GM18867 (cell line): ENCODE results near the gene FUCA1.
"Not testable (repeated sequence)": the region's sequence is repeated elsewhere in the genome, so short reads cannot be mapped to it uniquely, and the experiment has no call there.

Experiments
- ATAC-seq: cut with Tn5 transposase; IDR thresholded peaks from one replicate; pipeline ENCODE4 v1.9.1; 2021; ENCODE audit warnings: mild to moderate bottlenecking, moderate library complexity; ENCODE audit not compliant: unreplicated experiment

FUCA1 gene

GRCh38 chr1:23803674-23804073 lies 64.4 kb downstream of the FUCA1 start:
- ATAC-seq = no peak

DNA sequence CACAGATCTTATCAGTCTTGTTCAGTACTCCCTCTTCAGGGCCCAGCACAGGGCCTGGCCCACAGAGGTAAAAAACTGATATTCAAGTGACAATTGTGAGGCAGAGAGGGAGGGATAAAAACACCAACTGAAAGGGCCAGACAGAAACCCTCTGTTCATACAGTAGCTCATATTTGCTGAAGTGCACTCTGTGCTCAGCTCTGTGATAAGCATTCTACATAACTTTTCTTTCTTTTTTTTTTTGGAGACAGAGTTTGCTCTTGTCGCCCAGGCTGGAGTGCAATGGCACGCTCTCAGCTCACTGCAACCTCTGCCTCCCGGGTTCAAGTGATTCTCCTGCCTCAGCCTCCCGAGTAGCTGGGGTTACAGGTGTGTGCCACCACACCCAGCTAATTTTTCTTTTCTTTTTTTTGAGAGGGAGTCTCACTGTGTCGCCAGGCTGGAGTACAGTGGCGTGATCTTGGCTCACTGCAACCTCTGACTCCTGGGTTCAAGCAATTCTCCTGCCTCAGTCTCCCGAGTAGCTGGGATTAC lies 65.2 kb downstream of the FUCA1 start:
- ATAC-seq = not testable (repeated sequence)

GRCh38 chr1:23801876-23802275 lies 66.2 kb downstream of the FUCA1 start:
- ATAC-seq = no peak

- no peak for ATAC-seq
Observed at GRCh38 chr1:23801338-23801748, 66.7 kb downstream of the FUCA1 start.

DNA sequence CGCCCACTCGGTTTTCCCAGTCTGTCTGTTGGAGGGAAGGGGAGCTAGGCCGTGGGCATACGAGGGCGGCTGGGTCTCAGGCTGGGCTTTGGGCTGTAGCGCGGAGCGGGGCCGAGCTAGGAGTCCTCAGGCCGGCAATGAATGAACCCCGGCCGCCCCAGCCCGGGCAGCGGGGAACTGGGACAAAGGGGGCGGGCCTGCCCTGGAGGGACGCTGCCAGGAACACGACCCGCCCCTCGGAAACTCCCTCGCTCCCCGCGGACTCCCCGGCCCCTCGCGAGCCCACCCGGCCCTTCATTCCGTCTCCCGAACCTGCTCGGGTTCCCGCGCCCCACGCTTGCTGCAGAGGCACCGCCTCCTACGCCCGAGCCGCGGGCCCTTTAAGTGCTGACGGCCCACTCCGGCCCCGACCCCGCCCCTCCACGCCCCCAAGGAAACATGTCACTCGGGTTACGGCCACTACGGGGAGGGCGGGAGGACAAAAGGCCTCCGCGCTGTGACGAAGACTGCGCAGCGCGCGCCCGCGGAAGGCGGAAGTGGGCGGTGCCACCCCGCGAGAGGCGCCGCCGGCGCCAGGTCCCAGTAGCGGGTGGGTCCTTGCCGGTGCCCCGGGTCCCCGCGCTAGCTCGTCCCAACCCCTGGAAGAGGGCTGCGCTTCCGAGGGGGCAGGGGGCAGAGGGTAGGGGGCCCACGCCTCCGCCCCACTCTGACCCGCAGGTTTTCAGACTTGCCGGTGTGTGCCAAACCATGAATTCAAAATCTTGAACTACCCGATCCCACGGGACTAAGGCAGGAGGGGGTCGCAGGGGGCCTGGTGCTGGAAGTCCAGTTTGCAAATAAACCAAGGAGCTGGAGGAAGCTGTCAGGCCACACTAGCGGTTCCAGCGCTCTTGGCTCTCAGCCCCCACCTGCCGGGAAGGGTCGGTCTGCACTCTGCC lies 67.4 kb downstream of the FUCA1 start, which contains the start of gene GALE:
TSS of gene GALE (minus strand) at position 355 of the 938 bp plus-strand sequence. CDS start 1,747 bp downstream, outside the sequence.
- ATAC-seq = peak; percentile 79

DNA sequence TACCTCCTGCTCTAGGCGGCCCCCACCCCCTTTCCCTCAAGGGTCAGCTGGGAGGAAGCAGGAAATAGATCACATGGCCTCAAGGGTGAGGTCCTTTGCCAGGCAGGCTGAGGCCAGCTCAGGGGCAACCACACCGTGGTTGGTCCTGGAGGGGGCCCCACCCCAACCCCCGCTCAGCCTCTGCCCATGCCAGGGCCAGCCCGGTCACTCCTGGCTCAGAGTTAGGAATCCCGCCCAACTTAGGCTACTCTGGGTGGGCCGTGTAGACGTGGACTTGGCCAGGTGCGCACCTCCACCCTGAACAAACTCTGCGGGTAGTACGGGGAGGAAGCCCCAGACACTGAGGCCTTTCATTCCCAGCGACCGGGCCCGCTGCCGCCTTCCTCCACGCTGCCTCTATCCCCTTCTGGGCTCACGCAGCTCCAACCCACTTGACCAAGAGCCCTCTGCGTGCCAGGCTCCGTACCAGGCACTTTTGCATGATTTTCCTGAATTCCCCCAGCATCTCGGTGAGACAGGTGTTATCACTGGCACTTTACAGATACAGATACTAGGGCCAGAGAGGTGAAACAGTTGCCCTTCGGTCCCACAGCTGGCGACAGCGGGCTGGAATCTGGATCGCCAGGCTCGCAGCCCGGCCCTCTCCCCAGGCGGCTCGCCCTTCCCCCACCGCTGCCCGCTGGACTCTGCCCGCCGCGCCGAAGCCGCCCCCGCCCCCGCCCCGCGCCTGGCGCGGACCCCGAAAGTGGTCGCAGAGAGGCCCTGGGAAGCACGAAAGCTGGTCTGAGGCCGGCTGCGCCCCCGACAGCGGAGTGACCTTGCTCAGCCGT lies 68.3 kb downstream of the FUCA1 start:
- ATAC-seq = peak; percentile 2

- no peak for ATAC-seq
Observed at GRCh38 chr1:23799255-23799569, 68.9 kb downstream of the FUCA1 start.

- ATAC-seq = no peak
Observed at GRCh38 chr1:23798662-23799142, 69.4 kb downstream of the FUCA1 start.

- no peak for ATAC-seq
Observed at GRCh38 chr1:23797478-23798448, 70.3 kb downstream of the FUCA1 start.

- no peak for ATAC-seq
Observed at GRCh38 chr1:23796466-23797271, 71.4 kb downstream of the FUCA1 start.

DNA sequence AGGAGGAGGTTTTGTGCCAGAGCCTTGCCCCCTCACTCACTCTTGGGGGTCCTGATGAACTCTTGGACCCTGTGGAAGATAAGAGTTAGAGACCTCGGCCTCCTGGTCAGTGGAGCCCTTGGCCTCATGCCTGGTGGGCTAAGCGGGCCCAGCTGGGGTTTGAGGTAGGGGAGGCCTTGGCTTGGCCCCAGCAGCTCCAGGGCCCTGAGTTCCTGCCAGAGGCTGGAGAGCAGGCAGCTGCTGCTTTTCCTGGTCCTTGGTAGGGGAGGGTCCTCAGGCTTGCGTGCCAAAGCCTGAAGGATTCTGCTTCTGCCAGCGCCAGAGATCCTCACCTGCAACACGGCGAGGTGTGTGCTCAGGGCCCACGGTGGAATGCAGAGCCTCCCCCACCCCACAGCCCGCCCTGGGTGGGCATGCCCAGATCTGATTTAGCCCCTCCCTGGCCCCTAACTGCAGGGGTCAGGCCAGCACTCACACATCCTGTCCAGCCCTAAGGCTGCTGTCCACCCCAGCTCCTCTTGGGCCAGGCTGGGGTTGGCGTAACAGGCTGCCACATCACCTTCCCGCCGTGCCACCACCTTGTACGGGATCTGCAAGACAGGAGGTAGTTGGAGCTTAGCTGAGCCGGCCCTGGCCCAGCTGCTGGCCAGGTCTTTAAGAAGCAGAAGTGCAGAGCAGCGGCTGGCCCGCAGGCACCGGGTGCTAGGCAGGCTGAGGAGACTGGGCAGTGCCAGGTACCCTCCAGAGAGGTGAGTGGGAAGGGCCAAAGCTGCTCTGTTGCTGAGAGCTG lies 72.2 kb downstream of the FUCA1 start:
- no peak for ATAC-seq
